GM12875 (cell line): Measurements from ENCODE around the gene HS6ST3.

Experiments used
- H3K4me3 ChIP-seq: one replicate; pipeline ENCODE4 v1.5.1; 2011; ENCODE audit warnings: low read depth, low read length, control low read depth
- CTCF ChIP-seq: IDR thresholded peaks from 2 replicates; pipeline ENCODE4 v1.5.1; 2011; ENCODE audit warnings: low read depth, mild to moderate bottlenecking, control low read depth, inconsistent platforms, low read length, moderate library complexity, borderline replicate concordance; ENCODE audit not compliant: insufficient read depth

The HS6ST3 gene

GRCh38 chr13:96816261-96816660, 726.4 kb downstream of the HS6ST3 start:
- no peak for TF ChIP-seq CTCF
- no peak overlapping the region for H3K4me3 ChIP-seq

GRCh38 chr13:96816874-96817273, 727.0 kb downstream of the HS6ST3 start:
- H3K4me3 ChIP-seq = no peak overlapping the region
- TF ChIP-seq CTCF = no peak

- no peak overlapping the region for H3K4me3 ChIP-seq
- TF ChIP-seq CTCF = 0 out of 2 replicates have a peak, but pooled peaks have one; percentile 15
Observed at GRCh38 chr13:96817336-96817941, 727.5 kb downstream of the HS6ST3 start.

GRCh38 chr13:96819375-96819774, 729.5 kb downstream of the HS6ST3 start:
- H3K4me3 ChIP-seq = no peak overlapping the region
- no peak for TF ChIP-seq CTCF

GRCh38 chr13:96821381-96821780, 731.5 kb downstream of the HS6ST3 start:
- TF ChIP-seq CTCF = no peak
- H3K4me3 ChIP-seq = no peak overlapping the region

- no peak for TF ChIP-seq CTCF
- H3K4me3 ChIP-seq = no peak overlapping the region
Observed at GRCh38 chr13:96821971-96822370, 732.1 kb downstream of the HS6ST3 start.

- TF ChIP-seq CTCF = peak; percentile 50; the same call in 1 of the 2 replicates
- no peak overlapping the region for H3K4me3 ChIP-seq
Observed at GRCh38 chr13:96822895-96823294, 733.0 kb downstream of the HS6ST3 start.
